ENCODE data around the gene ZNF207.
"Not testable (repeated sequence)": the region's sequence is repeated elsewhere in the genome, so short reads cannot be mapped to it uniquely, and the experiment has no call there.

The ZNF207 gene

GRCh38 chr17:32385971-32386370 is 36.0 kb downstream of the ZNF207 start:
- no peak for DNase-seq (ENCODE audit: low read depth)
- no peak overlapping the region for H3K4me3 ChIP-seq (ENCODE audit: low read depth, low read length)
- no peak for TF ChIP-seq CTCF (conservative IDR thresholded peaks at IDR 0.05; ENCODE audit: low read depth, low read length)

- no peak overlapping the region for H3K4me3 ChIP-seq (ENCODE audit: low read depth, low read length)
- no peak for DNase-seq (ENCODE audit: low read depth)
- no peak for TF ChIP-seq CTCF (conservative IDR thresholded peaks at IDR 0.05; ENCODE audit: low read depth, low read length)
Observed at GRCh38 chr17:32386844-32387243, 36.9 kb downstream of the ZNF207 start.

- not testable (repeated sequence) for H3K4me3 ChIP-seq (ENCODE audit: low read depth, low read length); DNase-seq (ENCODE audit: low read depth)
Observed at GRCh38 chr17:32388128-32388527, 38.2 kb downstream of the ZNF207 start.

GRCh38 chr17:32388613-32389459 is 38.9 kb downstream of the ZNF207 start:
- DNase-seq (ENCODE audit: low read depth), result peak; percentile 59

GRCh38 chr17:32393904-32394303 is 43.9 kb downstream of the ZNF207 start:
- no peak for TF ChIP-seq CTCF (conservative IDR thresholded peaks at IDR 0.05; ENCODE audit: low read depth, low read length)
- no peak for DNase-seq (ENCODE audit: low read depth)
- no peak overlapping the region for H3K4me3 ChIP-seq (ENCODE audit: low read depth, low read length)

More at GRCh38 chr17:32388613-32389459, 38.9 kb downstream of the ZNF207 start:
- no peak for TF ChIP-seq CTCF (conservative IDR thresholded peaks at IDR 0.05; ENCODE audit: low read depth, low read length)
- no peak overlapping the region for H3K4me3 ChIP-seq (ENCODE audit: low read depth, low read length)

GRCh38 chr17:32396343-32396742 is 46.4 kb downstream of the ZNF207 start:
- TF ChIP-seq CTCF (conservative IDR thresholded peaks at IDR 0.05; ENCODE audit: low read depth, low read length), result no peak
- H3K4me3 ChIP-seq (ENCODE audit: low read depth, low read length), result no peak overlapping the region
- DNase-seq (ENCODE audit: low read depth), result no peak

GRCh38 chr17:32398946-32399345 is 49.0 kb downstream of the ZNF207 start:
- no peak for TF ChIP-seq CTCF (conservative IDR thresholded peaks at IDR 0.05; ENCODE audit: low read depth, low read length)
- no peak for DNase-seq (ENCODE audit: low read depth)
- no peak overlapping the region for H3K4me3 ChIP-seq (ENCODE audit: low read depth, low read length)

GRCh38 chr17:32410085-32410484 is 60.1 kb downstream of the ZNF207 start:
- H3K4me3 ChIP-seq (ENCODE audit: low read depth, low read length); DNase-seq (ENCODE audit: low read depth): not testable (repeated sequence)
